T-cell (primary cell): ENCODE results near the gene DCLRE1B. TPM values are rescaled to one million over a fixed set of nuclear protein-coding genes. Genes with fewer than 3 reads are reported as not detected.
A peak's percentile ranks its signal among the peaks of the same experiment; 100 is the strongest.

Experiments used
- ATAC-seq, 4 experiments: fragments of 200-7000 bp in 3 of 4; fragments of 150-1000 bp in 1 of 4; cut with Tn5 transposase; replicated peaks in 1 of 4; 1 replicate in 3 of 4; 2 replicates in 1 of 4; pipeline ENCODE4 v1.10.0; 2021; ENCODE audit warnings: moderate library complexity in 3 of 4, mild to moderate bottlenecking in 2 of 4, moderate number of reproducible peaks in 1 of 4
- CTCF ChIA-PET, 2 donors: fragments of 300-600 bp; sonication (Branson Sonifier 250); formaldehyde crosslinking; loops; one replicate each; lab custom pipeline; 2022; ENCODE audit warnings: antibody characterized with exemption in 2 of 2; lab: Charles Lee
- POLR2A ChIA-PET, 2 donors: fragments of 300-600 bp; sonication (Branson Sonifier 250); formaldehyde crosslinking; loops; one replicate each; lab custom pipeline; 2022; ENCODE audit warnings: antibody characterized with exemption in 2 of 2; lab: Charles Lee
- DNase-seq, 35 experiments: peaks; one replicate each; pipeline versions ENCODE4 v3.0.0 to v3.0.0-alpha.2; 2013 to 2023
- H3K27ac ChIP-seq: one replicate; pipeline ENCODE4 v1.5.1; 2013; ENCODE audit warnings: low read length
- H3K27me3 ChIP-seq, 2 experiments: replicated peaks in 1 of 2; 1 replicate in 1 of 2; 2 replicates in 1 of 2; pipeline versions ENCODE4 v1.6.1 to v1.7.0; 2013; ENCODE audit warnings: low read length in 1 of 2, mixed read lengths in 1 of 2; ENCODE audit not compliant: control insufficient read depth in 2 of 2, insufficient read depth in 2 of 2; ENCODE audit errors: extremely low read depth in 1 of 2
- H3K36me3 ChIP-seq, 2 donors: 1 replicate in 1 of 2; 2 replicates in 1 of 2; pipeline versions ENCODE4 v1.6.1 to v1.7.0; 2013; ENCODE audit warnings: low read length in 1 of 2; ENCODE audit not compliant: control insufficient read depth in 2 of 2, insufficient read depth in 1 of 2; ENCODE audit errors: extremely low read depth in 1 of 2
- H3K4me1 ChIP-seq, 2 experiments: 1 replicate in 1 of 2; 2 replicates in 1 of 2; pipeline versions ENCODE4 v1.6.1 to v1.7.0; 2013; ENCODE audit warnings: low read length in 2 of 2, mixed read lengths in 1 of 2; ENCODE audit not compliant: insufficient read depth in 2 of 2, control insufficient read depth in 1 of 2; ENCODE audit errors: extremely low read depth in 1 of 2
- H3K4me3 ChIP-seq, 2 donors: 1 replicate in 1 of 2; 2 replicates in 1 of 2; pipeline versions ENCODE4 v1.5.1 to v1.7.0; 2013; ENCODE audit warnings: mild to moderate bottlenecking in 2 of 2, low read length in 1 of 2, moderate library complexity in 1 of 2; ENCODE audit not compliant: control insufficient read depth in 1 of 2; ENCODE audit errors: extremely low read depth in 1 of 2
- H3K9me3 ChIP-seq: 2 replicates; pipeline ENCODE4 v1.7.0; 2013
- H3K27ac Mint-ChIP-seq, 2 donors: one replicate each; pipeline ENCODE4 v1.8.0; 2020 to 2021; ENCODE audit warnings: mild to moderate bottlenecking in 2 of 2, mixed read lengths in 2 of 2
- H3K27me3 Mint-ChIP-seq, 2 donors: one replicate each; pipeline ENCODE4 v1.8.0; 2021 to 2022; ENCODE audit warnings: mixed read lengths in 2 of 2
- H3K36me3 Mint-ChIP-seq: one replicate; pipeline ENCODE4 v1.8.0; 2021; ENCODE audit warnings: mixed read lengths
- H3K4me1 Mint-ChIP-seq, 3 donors: one replicate each; pipeline ENCODE4 v1.8.0; 2020 to 2022; ENCODE audit warnings: mixed read lengths in 3 of 3, mild to moderate bottlenecking in 1 of 3
- H3K4me3 Mint-ChIP-seq, 3 donors: one replicate each; pipeline ENCODE4 v1.8.0; 2020 to 2022; ENCODE audit warnings: mild to moderate bottlenecking in 3 of 3, mixed read lengths in 3 of 3, moderate library complexity in 3 of 3
- H3K9me3 Mint-ChIP-seq, 3 donors: one replicate each; pipeline ENCODE4 v1.8.0; 2020 to 2022; ENCODE audit warnings: mixed read lengths in 3 of 3
- WGBS: methylation state at CpG from one replicate; pipeline ENCODE4 v1.1.5; 2013; ENCODE audit warnings: missing lambda C conversion rate; ENCODE audit not compliant: insufficient coverage; 5-methylcytosine and 5-hydroxymethylcytosine counted together
- total RNA-seq, 35 experiments: library from RNA in 6 of 35; stranded (reverse) in 6 of 35; fragments of 120-200 nt in 1 of 35; gene quantifications; one replicate each; pipeline versions ENCODE4 v1.2.1 to v1.2.4 and lab custom pipeline; 2013 to 2026

The DCLRE1B gene
- total RNA-seq, 5 donors from 2014 or later (not counting 1 experiment from before 2014, with no cell fraction given): 5.6 to 6.1 (median 5.9) TPM

DNA sequence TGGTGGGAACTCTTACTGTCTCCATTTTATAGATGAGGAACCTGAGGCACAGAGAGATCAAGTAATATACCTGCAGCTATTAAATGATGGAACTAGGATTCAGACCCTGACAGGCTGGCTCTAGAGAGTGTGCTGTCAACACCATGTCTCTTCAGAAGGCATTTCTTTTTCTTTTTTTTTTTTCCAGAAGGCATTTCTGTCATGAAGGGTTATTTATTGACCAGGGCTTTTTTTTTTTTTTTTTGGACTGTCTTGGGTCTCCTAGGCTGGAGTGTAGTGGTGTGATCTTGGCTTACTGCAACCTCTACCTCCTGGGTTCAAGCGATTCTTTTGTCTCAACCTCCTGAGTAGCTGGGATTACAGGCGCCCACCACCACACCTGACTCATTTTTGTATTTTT is 46.6 kb downstream of the DCLRE1B start:
- Histone ChIP-seq H3K9me3 (no peaks in the 10 kb centered on the region), H3K4me3 (no peak overlapping the region), H3K4me1 (peaks cover 36 to 37% of the 10 kb centered on the region in 2 experiments), H3K36me3 (peaks cover 4 to 34% of the 10 kb centered on the region in 2 donors), H3K27ac (no peak overlapping the region), H3K27me3 (no peaks in the 10 kb centered on the region)
- WGBS: no CpG with 5 or more reads among the region's 2 CpGs
- ChIA-PET POLR2A (interaction anchor here (0.6 to 2.5 kb wide), 11 partner anchors 12 to 285 kb away, joined by 3 to 34 read pairs (median 6); no protein-coding TSS in a partner anchor), CTCF (interaction anchor here (0.7 to 3.7 kb wide), 7 partner anchors 12 to 116 kb away, joined by 3 to 14 read pairs (median 4); no protein-coding TSS in a partner anchor)
- ATAC-seq (no peak), DNase-seq (no peak)
- H3K4me3 Mint-ChIP-seq: no peak overlapping the region
- H3K27me3 Mint-ChIP-seq: no peaks in the 10 kb centered on the region
- peaks cover 20% of the 10 kb centered on the region for H3K36me3 Mint-ChIP-seq
- peak overlapping the region; percentile 52 to 65 for H3K27ac Mint-ChIP-seq
- no peaks in the 10 kb centered on the region for H3K9me3 Mint-ChIP-seq
- peaks cover 79 to 90% (median 80%) of the 10 kb centered on the region in 3 donors for H3K4me1 Mint-ChIP-seq

DNA sequence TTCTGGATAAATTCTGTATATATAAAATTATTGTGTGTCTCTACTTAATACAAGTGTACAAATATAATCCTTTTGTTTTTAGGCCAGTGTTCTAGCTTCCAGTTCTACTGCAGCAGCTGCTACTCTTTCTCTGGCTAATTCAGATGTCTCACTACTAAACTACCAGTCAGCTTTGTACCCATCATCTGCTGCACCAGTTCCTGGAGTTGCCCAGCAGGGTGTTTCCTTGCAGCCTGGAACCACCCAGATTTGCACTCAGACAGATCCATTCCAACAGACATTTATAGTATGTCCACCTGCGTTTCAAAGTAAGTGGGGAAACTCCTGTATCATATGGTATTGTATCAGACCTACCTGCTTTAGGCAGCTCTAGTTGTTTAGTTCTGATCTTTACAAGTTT is 52.9 kb downstream of the DCLRE1B start:
- Mint-ChIP-seq H3K4me3 (no peak overlapping the region), H3K4me1 (peaks cover 33 to 43% (median 34%) of the 10 kb centered on the region in 3 donors), H3K36me3 (peaks cover 63% of the 10 kb centered on the region), H3K27me3 (no peaks in the 10 kb centered on the region), H3K27ac (peak overlapping the region in 1 of 2 donors; percentile 48), H3K9me3 (no peaks in the 10 kb centered on the region)
- no peak for ATAC-seq
- DNase-seq: no peak
- Histone ChIP-seq H3K27me3 (no peaks in the 10 kb centered on the region), H3K27ac (no peak overlapping the region), H3K4me3 (no peak overlapping the region), H3K36me3 (peaks cover 4 to 72% of the 10 kb centered on the region in 2 donors), H3K4me1 (peaks cover 0 to 5% of the 10 kb centered on the region in 2 experiments), H3K9me3 (no peaks in the 10 kb centered on the region)
- POLR2A ChIA-PET: interaction anchor here (0.5 to 2.3 kb wide), 4 partner anchors 18 to 109 kb away, joined by 3 to 14 read pairs (median 4); no protein-coding TSS in a partner anchor
- CTCF ChIA-PET: interaction anchor here (0.6 to 1.4 kb wide), 5 partner anchors 9 to 29 kb away, joined by 3 to 5 read pairs (median 3); partner anchors contain the start of gene HIPK1 (in 1 of the 2)
- no CpG with 5 or more reads among the region's 1 CpG for WGBS

DNA sequence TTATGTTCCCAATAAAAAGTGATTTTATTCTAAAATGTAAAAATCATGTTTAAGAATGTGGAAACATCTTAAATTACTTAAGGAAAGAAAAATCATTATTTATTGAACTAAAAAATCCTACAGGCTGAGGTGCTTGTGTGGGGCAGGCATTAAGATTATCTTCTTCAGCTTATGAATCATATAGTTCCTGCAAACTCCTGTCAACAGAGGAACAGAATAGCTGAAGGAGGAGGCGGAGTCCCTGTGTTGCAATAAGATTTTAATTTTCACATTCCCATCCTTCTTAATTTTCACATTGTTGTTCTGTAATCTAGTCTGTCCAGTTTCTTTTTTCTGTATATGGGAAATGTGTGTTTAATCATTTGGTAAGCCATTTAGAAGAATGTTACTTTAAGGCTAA is 53.6 kb downstream of the DCLRE1B start:
- Mint-ChIP-seq H3K9me3 (no peaks in the 10 kb centered on the region), H3K27ac (peak overlapping the region in 1 of 2 donors; percentile 36)

DNA sequence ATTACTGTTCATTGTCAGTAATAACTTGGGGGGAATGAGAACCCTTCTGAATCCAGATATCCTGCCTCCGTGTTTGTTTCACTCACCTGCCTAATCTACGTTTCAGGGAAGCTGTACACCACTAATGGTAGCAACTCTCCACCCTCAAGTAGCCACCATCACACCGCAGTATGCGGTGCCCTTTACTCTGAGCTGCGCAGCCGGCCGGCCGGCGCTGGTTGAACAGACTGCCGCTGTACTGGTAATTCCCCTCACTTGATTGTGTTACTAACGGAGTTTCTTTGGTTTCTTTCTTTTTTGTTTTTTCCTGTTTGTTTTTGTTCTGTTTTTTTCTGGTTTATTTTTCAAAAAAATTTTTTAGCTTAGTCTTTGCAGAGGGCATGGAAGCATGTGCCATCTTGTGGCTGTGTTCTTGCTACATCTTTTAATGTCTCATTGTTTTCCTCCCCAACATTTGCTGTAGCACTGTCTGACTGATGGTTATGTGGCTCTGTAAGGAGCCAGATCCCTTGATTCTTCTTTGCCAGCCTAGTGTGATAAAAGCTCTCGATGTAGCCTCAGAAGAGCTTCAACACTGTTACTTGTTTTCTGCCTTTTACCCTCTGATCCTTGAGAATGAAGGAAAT is 58.3 kb downstream of the DCLRE1B start:
- no peaks in the 10 kb centered on the region for H3K27me3 ChIP-seq
- ATAC-seq (peak in 1 of 4 experiments; percentile 57), DNase-seq (peak in 1 of 35 experiments; percentile 46)
- Mint-ChIP-seq H3K4me1 (peaks cover 13 to 23% (median 13%) of the 10 kb centered on the region in 3 donors), H3K4me3 (peak overlapping the region in 2 of 3 donors; percentile 23 to 37), H3K27me3 (no peaks in the 10 kb centered on the region), H3K27ac (peak overlapping the region; percentile 63 to 72), H3K36me3 (peaks cover 79% of the 10 kb centered on the region), H3K9me3 (no peaks in the 10 kb centered on the region)
- no peaks in the 10 kb centered on the region for H3K9me3 ChIP-seq
- peaks cover 6 to 80% of the 10 kb centered on the region in 2 donors for H3K36me3 ChIP-seq
- H3K27ac ChIP-seq: no peak overlapping the region
- no peaks in the 10 kb centered on the region for H3K4me1 ChIP-seq
- H3K4me3 ChIP-seq: no peak overlapping the region
- CTCF ChIA-PET: interaction anchor here (0.7 to 3.6 kb wide), 17 partner anchors 10 to 824 kb away, joined by 3 to 34 read pairs (median 6); partner anchors contain the start of genes AP4B1 (in 1 of the 2) and HIPK1 (in 1 of the 2)
- 91% methylated on average over 4 of the region's 12 CpGs for WGBS
- POLR2A ChIA-PET: interaction anchor here (0.5 to 2.2 kb wide), 19 partner anchors 8 to 750 kb away, joined by 3 to 21 read pairs (median 4); partner anchors contain the start of genes HIPK1 (in 2 of the 2) and DCLRE1B (in 1 of the 2)

More for the DNA sequence above, 53.6 kb downstream of the DCLRE1B start:
- H3K4me3 Mint-ChIP-seq: no peak overlapping the region
- ChIA-PET CTCF (interaction anchor here (0.9 to 1.0 kb wide), 2 partner anchors 10 to 30 kb away, joined by 3 read pairs; partner anchors contain the start of gene HIPK1 (in 1 of the 2)), POLR2A (no interaction called here)
- Histone ChIP-seq H3K9me3 (no peaks in the 10 kb centered on the region), H3K27ac (no peak overlapping the region), H3K27me3 (no peaks in the 10 kb centered on the region), H3K4me3 (no peak overlapping the region), H3K4me1 (peaks cover 0 to 4% of the 10 kb centered on the region in 2 experiments), H3K36me3 (peaks cover 6 to 76% of the 10 kb centered on the region in 2 donors)
- H3K27me3 Mint-ChIP-seq: no peaks in the 10 kb centered on the region
- DNase-seq: no peak
- ATAC-seq: no peak
- no CpG with 5 or more reads among the region's 1 CpG for WGBS
- peaks cover 70% of the 10 kb centered on the region for H3K36me3 Mint-ChIP-seq
- peaks cover 33 to 47% (median 33%) of the 10 kb centered on the region in 3 donors for H3K4me1 Mint-ChIP-seq

Other genes with a start within 250 kb of the DCLRE1B start
- 10 to 100 TPM in 2 of 5 donors, 1 to 10 TPM in 3; 5.9 to 10.5 (median 9.2) TPM for gene PHTF1, start 145.8 kb upstream of the DCLRE1B start, total RNA-seq
- 10 to 100 TPM; 43.9 to 49.9 (median 45.1) TPM for gene RSBN1, start 92.8 kb upstream of the DCLRE1B start, total RNA-seq
- gene PTPN22, start 33.6 kb upstream of the DCLRE1B start, total RNA-seq: 10 to 100 TPM; 25.6 to 45.9 (median 26.6) TPM
- gene BCL2L15, start 17.7 kb upstream of the DCLRE1B start, total RNA-seq: 1 to 10 TPM; 1.2 to 5.8 (median 1.7) TPM
- gene AP4B1, start 527 bp upstream of the DCLRE1B start, total RNA-seq: 10 to 100 TPM; 57.8 to 66.4 (median 61.5) TPM
- gene HIPK1, start 24.0 kb downstream of the DCLRE1B start, total RNA-seq: 100 to 1,000 TPM in 4 of 5 donors, 10 to 100 TPM in 1; 99.5 to 189 (median 103) TPM
- gene OLFML3, start 74.1 kb downstream of the DCLRE1B start, total RNA-seq: 1 to 10 TPM in 1 of 5 donors, under 1 TPM in 4; 0.23 to 1.2 (median 0.63) TPM
- gene SYT6, start 248.5 kb downstream of the DCLRE1B start, total RNA-seq: under 1 TPM in 3 of 5 donors, not detected in 2; 0.12 to 0.20 (median 0.18) TPM